Measurements from ENCODE around the gene C1orf210. TPM values are rescaled to one million over a fixed set of nuclear protein-coding genes. Genes with fewer than 3 reads are reported as not detected.

C1orf210 gene
- total and polyA plus RNA-seq, 2 of the 4 experiments (the other 2 are of a cell fraction), result not detected

- no peak for TF ChIP-seq MXI1 (IDR thresholded peaks at IDR 0.05; ENCODE audit: borderline replicate concordance, low read depth, low read length)
These were observed 20.7 kb upstream of the C1orf210 start (continued) for GRCh38 chr1:43305926-43306687.

GRCh38 chr1:43305461-43305860 lies 20.1 kb upstream of the C1orf210 start:
- no peak overlapping the region for H3K14ac ChIP-seq (replicated peaks; ENCODE audit: low read depth, low read length)
- H4K5ac ChIP-seq (ENCODE audit: low read depth, low read length), result no peak overlapping the region
- no peak overlapping the region for H3K4ac ChIP-seq (ENCODE audit: low read depth, low read length)
- no peak overlapping the region for H3K18ac ChIP-seq (ENCODE audit: low read depth, low read length)
- no peak overlapping the region for H3K27ac ChIP-seq (ENCODE audit: insufficient read depth, low read length)
- no peak overlapping the region for H2BK20ac ChIP-seq (ENCODE audit: low read depth, low read length)
- H3K9me3 ChIP-seq (ENCODE audit: control insufficient read depth, insufficient read depth, low read length), result no peaks in the 10 kb centered on the region
- no peak overlapping the region for H2BK120ac ChIP-seq (ENCODE audit: low read depth, low read length)
- ChIA-PET POLR2A (ENCODE audit: unreplicated experiment) (no interaction called here), CTCF (no interaction called here)
- WGBS, 2 experiments (ENCODE audit: extremely low coverage in 2 of 2, insufficient read length in 1 of 2), result no CpG with 5 or more reads among the region's 3 CpGs
- H3K23ac ChIP-seq (ENCODE audit: low read depth, low read length), result no peak overlapping the region
- dilution Hi-C loops (cut with HindIII; ENCODE audit: low sequenced_read_pairs, unreplicated experiment) (no loop called here), intact Hi-C loops (cut with micrococcal nuclease) (no loop called here), in situ Hi-C loops (cut with MboI; ENCODE audit: low sequenced_read_pairs) (loop anchor here (5.0 kb wide), 1 partner anchor 37 kb away; no protein-coding TSS in a partner anchor)
- H2BK5ac ChIP-seq (ENCODE audit: low read depth, low read length, poor library complexity, severe bottlenecking), result no peak overlapping the region
- no peak overlapping the region for H2AFZ ChIP-seq (replicated peaks; ENCODE audit: low read length, poor library complexity)
- H2BK15ac ChIP-seq (ENCODE audit: low read depth, low read length), result no peak overlapping the region
- no peaks in the 10 kb centered on the region; the same call in 1 of the 2 replicates for H4K20me1 ChIP-seq (ENCODE audit: insufficient read depth, low read length)
- no peaks in the 10 kb centered on the region for H3K79me1 ChIP-seq (ENCODE audit: low read depth in 1 of 2, low read length in 2 of 2)
- peaks cover 4% of the 10 kb centered on the region; the same call in 1 of the 2 replicates for H3K4me1 ChIP-seq (ENCODE audit: control insufficient read depth, insufficient read depth, low read length)
- no peak overlapping the region for H4K8ac ChIP-seq (ENCODE audit: low read depth in 2 of 2, low read length in 2 of 2)
- H3K9me1 ChIP-seq (ENCODE audit: insufficient read depth, low read length), result no peaks in the 10 kb centered on the region
- no peak overlapping the region for H3K9ac ChIP-seq (ENCODE audit: low read depth, low read length)
- ATAC-seq (ENCODE audit: low read depth) (no peak), DNase-seq (no peak)
- no peak overlapping the region for H3K4me3 ChIP-seq (ENCODE audit: insufficient read depth, low read depth, low read length)
- H4K91ac ChIP-seq (ENCODE audit: insufficient read depth, low read depth, low read length), result no peak overlapping the region
- no peaks in the 10 kb centered on the region for H3K36me3 ChIP-seq (ENCODE audit: control insufficient read depth, insufficient read depth, low read length)
- H3K27me3 ChIP-seq (ENCODE audit: control insufficient read depth, insufficient read depth, low read length), result peaks cover 6% of the 10 kb centered on the region; the same call in 1 of the 2 replicates
- BruUV-seq (replicated peaks), result no TSS peak
- H3K4me2 ChIP-seq (ENCODE audit: low read depth, low read length), result no peak overlapping the region
- H3K56ac ChIP-seq (ENCODE audit: extremely low read depth, insufficient read depth, low read length), result no peak overlapping the region
- no peak overlapping the region for H2AK9ac ChIP-seq (replicated peaks; ENCODE audit: low read depth, low read length, poor library complexity)
- H2AK5ac ChIP-seq (ENCODE audit: low read depth, low read length), result no peak overlapping the region
- TF ChIP-seq BHLHE40 (IDR thresholded peaks at IDR 0.05; ENCODE audit: low read depth, low read length) (no peak), RCOR1 (IDR thresholded peaks at IDR 0.05; ENCODE audit: insufficient replicate concordance, low read length) (no peak), CHD1 (IDR thresholded peaks at IDR 0.05; ENCODE audit: low read depth, low read length) (no peak), RFX5 (IDR thresholded peaks at IDR 0.05; ENCODE audit: low read depth, low read length) (no peak), USF2 (IDR thresholded peaks at IDR 0.05; ENCODE audit: low read depth, low read length) (no peak), CEBPB (IDR thresholded peaks at IDR 0.05; ENCODE audit: low read depth, low read length) (no peak), MAZ (IDR thresholded peaks at IDR 0.05; ENCODE audit: borderline replicate concordance, low read depth, low read length) (no peak), CTCF (conservative IDR thresholded peaks at IDR 0.05; ENCODE audit: low read depth, low read length) (no peak), POLR2A (IDR thresholded peaks at IDR 0.05; ENCODE audit: low read depth, low read length) (no peak), RAD21 (IDR thresholded peaks at IDR 0.05; ENCODE audit: low read length) (no peak), ELK1 (IDR thresholded peaks at IDR 0.05; ENCODE audit: borderline replicate concordance, low read depth, low read length) (no peak), SMC3 (IDR thresholded peaks at IDR 0.05; ENCODE audit: low read depth, low read length) (no peak)
